Measurements from ENCODE around the gene IGLON5.
A peak's percentile ranks its signal among the peaks of the same experiment; 100 is the strongest.

The IGLON5 gene

DNA sequence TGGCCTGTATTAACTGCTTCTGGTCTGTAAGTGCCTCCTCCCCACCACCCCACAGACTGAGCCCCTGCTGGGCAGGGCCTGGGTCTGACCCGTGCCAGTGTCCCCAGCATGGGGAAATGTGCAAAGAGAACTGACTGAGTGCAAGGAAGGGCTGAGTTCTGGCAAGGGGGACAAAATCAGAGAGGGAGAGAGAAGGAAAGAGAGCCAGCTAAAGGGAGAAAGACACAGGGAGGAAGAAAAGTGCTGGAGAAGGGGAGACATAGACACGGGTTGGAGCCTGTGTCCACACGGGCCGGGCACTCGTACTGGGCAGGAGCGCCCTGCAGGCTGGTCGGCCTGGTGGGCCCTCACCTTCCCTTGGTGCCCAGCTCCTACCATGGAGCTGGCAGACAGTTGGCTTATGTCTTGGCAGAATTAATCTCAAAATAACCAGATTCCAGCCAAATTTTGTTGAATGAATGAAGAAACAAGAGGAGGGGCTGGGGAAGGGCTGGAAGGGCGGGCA lies 59.8 kb downstream of the IGLON5 start:
- no peak overlapping the region for H2BK5ac ChIP-seq (ENCODE audit: low read length)
- H2AFZ ChIP-seq (ENCODE audit: low read length): no peak overlapping the region
- H3K36me3 ChIP-seq (replicated peaks in 1 of 2; ENCODE audit: control insufficient read depth in 2 of 2, insufficient read depth in 2 of 2, low read length in 2 of 2): no peaks in the 10 kb centered on the region
- H3K4me2 ChIP-seq (ENCODE audit: insufficient read depth, low read length, poor library complexity, severe bottlenecking): no peak overlapping the region
- H3K9me3 ChIP-seq (replicated peaks in 1 of 2; ENCODE audit: control insufficient read depth in 2 of 2, insufficient read depth in 1 of 2, low read depth in 1 of 2, low read length in 2 of 2): no peaks in the 10 kb centered on the region
- H2BK120ac ChIP-seq (ENCODE audit: low read depth, low read length): no peak overlapping the region
- no peak overlapping the region for H4K91ac ChIP-seq (ENCODE audit: low read depth, low read length, poor library complexity)
- no peak overlapping the region for H3K18ac ChIP-seq (ENCODE audit: low read length)
- H3K4me1 ChIP-seq (ENCODE audit: control insufficient read depth in 2 of 2, insufficient read depth in 1 of 2, low read depth in 1 of 2, low read length in 2 of 2): peaks cover 6 to 8% of the 10 kb centered on the region in 2 donors
- peak overlapping the region; percentile 65 for H3K23ac ChIP-seq (ENCODE audit: low read depth, low read length, poor library complexity)
- no peak overlapping the region for H3K14ac ChIP-seq (ENCODE audit: low read length)
- peaks cover 0 to 23% (median 0%) of the 10 kb centered on the region in 3 experiments for H3K27me3 ChIP-seq (ENCODE audit: control insufficient read depth in 3 of 3, insufficient read depth in 3 of 3, low read depth in 1 of 3, low read length in 3 of 3)
- peaks cover 4% of the 10 kb centered on the region for H3K79me1 ChIP-seq (ENCODE audit: low read depth, low read length)
- H3K4me3 ChIP-seq (ENCODE audit: low read length in 2 of 2): no peak overlapping the region
- no CpG with 5 or more reads among the region's 8 CpGs for WGBS, 2 donors (ENCODE audit: extremely low coverage in 2 of 2, insufficient read length in 2 of 2, insufficient replicate concordance in 1 of 2)
- no peak overlapping the region for H3K9ac ChIP-seq (ENCODE audit: low read depth, low read length, poor library complexity)
- H4K8ac ChIP-seq (ENCODE audit: low read depth, low read length): no peak overlapping the region
- H2BK12ac ChIP-seq (ENCODE audit: low read length): peak overlapping the region; percentile 10
- peak overlapping the region; percentile 85 for H2BK15ac ChIP-seq (ENCODE audit: low read length)
- no peak for DNase-seq (ENCODE audit: low spot score)
- H2AK5ac ChIP-seq (ENCODE audit: low read depth, low read length): no peak overlapping the region
- H3K27ac ChIP-seq (replicated peaks; ENCODE audit: low read length): no peak overlapping the region
- no peak overlapping the region for H3K4ac ChIP-seq (ENCODE audit: low read length)

- Histone ChIP-seq H3K23ac (ENCODE audit: low read depth, low read length, poor library complexity) (no peak overlapping the region), H3K79me1 (ENCODE audit: low read depth, low read length) (peaks cover 2% of the 10 kb centered on the region), H3K4me3 (ENCODE audit: low read length in 2 of 2) (no peak overlapping the region), H3K4me1 (ENCODE audit: control insufficient read depth in 2 of 2, insufficient read depth in 1 of 2, low read depth in 1 of 2, low read length in 2 of 2) (peaks cover 6 to 8% of the 10 kb centered on the region in 2 donors), H2BK120ac (ENCODE audit: low read depth, low read length) (no peak overlapping the region), H2BK5ac (ENCODE audit: low read length) (peak overlapping the region; percentile 57), H2AK5ac (ENCODE audit: low read depth, low read length) (peak overlapping the region; percentile 92), H3K27me3 (ENCODE audit: control insufficient read depth in 3 of 3, insufficient read depth in 3 of 3, low read depth in 1 of 3, low read length in 3 of 3) (peaks cover 0 to 23% (median 0%) of the 10 kb centered on the region in 3 experiments), H3K18ac (ENCODE audit: low read length) (peak overlapping the region; percentile 3), H4K8ac (ENCODE audit: low read depth, low read length) (no peak overlapping the region), H2AFZ (ENCODE audit: low read length) (no peak overlapping the region), H3K9me3 (replicated peaks in 1 of 2; ENCODE audit: control insufficient read depth in 2 of 2, insufficient read depth in 1 of 2, low read depth in 1 of 2, low read length in 2 of 2) (no peaks in the 10 kb centered on the region), H3K14ac (ENCODE audit: low read length) (no peak overlapping the region), H3K36me3 (replicated peaks in 1 of 2; ENCODE audit: control insufficient read depth in 2 of 2, insufficient read depth in 2 of 2, low read length in 2 of 2) (no peaks in the 10 kb centered on the region), H3K4me2 (ENCODE audit: insufficient read depth, low read length, poor library complexity, severe bottlenecking) (no peak overlapping the region), H2BK15ac (ENCODE audit: low read length) (peak overlapping the region; percentile 85), H3K9ac (ENCODE audit: low read depth, low read length, poor library complexity) (peak overlapping the region; percentile 84), H2BK12ac (ENCODE audit: low read length) (peak overlapping the region; percentile 73), H4K91ac (ENCODE audit: low read depth, low read length, poor library complexity) (peak overlapping the region; percentile 57), H3K27ac (replicated peaks; ENCODE audit: low read length) (no peak overlapping the region), H3K4ac (ENCODE audit: low read length) (no peak overlapping the region)
- no CpG with 5 or more reads among the region's 18 CpGs for WGBS, 2 donors (ENCODE audit: extremely low coverage in 2 of 2, insufficient read length in 2 of 2, insufficient replicate concordance in 1 of 2)
- no peak for DNase-seq (ENCODE audit: low spot score)
Measured at GRCh38 chr19:51372021-51372648, 60.7 kb downstream of the IGLON5 start.

GRCh38 chr19:51372649-51373504 lies 61.4 kb downstream of the IGLON5 start, which contains the start of gene NKG7:
TSS of gene NKG7 (minus strand) at chr19:51372654. CDS start at chr19:51372535, 119 bp downstream.
- H3K4me3 ChIP-seq (ENCODE audit: low read length in 2 of 2): no peak within 1 kb of the TSS
- H2AFZ ChIP-seq (ENCODE audit: low read length): no peak within 1 kb of the TSS
- H3K18ac ChIP-seq (ENCODE audit: low read length): peak within 1 kb of the TSS; percentile 3
- no peak within 1 kb of the TSS for H2BK120ac ChIP-seq (ENCODE audit: low read depth, low read length)
- no peak within 1 kb of the TSS for H3K23ac ChIP-seq (ENCODE audit: low read depth, low read length, poor library complexity)
- H3K9ac ChIP-seq (ENCODE audit: low read depth, low read length, poor library complexity): peak within 1 kb of the TSS; percentile 84
- no peak within 1 kb of the TSS for H3K27ac ChIP-seq (replicated peaks; ENCODE audit: low read length)
- peaks cover under 1% of the 10 kb centered on the region for H3K79me1 ChIP-seq (ENCODE audit: low read depth, low read length)
- H2BK5ac ChIP-seq (ENCODE audit: low read length): peak within 1 kb of the TSS; percentile 57
- DNase-seq (ENCODE audit: low spot score): no peak
- H3K4me2 ChIP-seq (ENCODE audit: insufficient read depth, low read length, poor library complexity, severe bottlenecking): no peak within 1 kb of the TSS
- H2BK15ac ChIP-seq (ENCODE audit: low read length): peak within 1 kb of the TSS; percentile 85
- H4K8ac ChIP-seq (ENCODE audit: low read depth, low read length): no peak within 1 kb of the TSS
- WGBS, 2 donors (ENCODE audit: extremely low coverage in 2 of 2, insufficient read length in 2 of 2, insufficient replicate concordance in 1 of 2): no CpG with 5 or more reads among the region's 9 CpGs
- peak within 1 kb of the TSS; percentile 73 for H2BK12ac ChIP-seq (ENCODE audit: low read length)
- peak within 1 kb of the TSS; percentile 57 for H4K91ac ChIP-seq (ENCODE audit: low read depth, low read length, poor library complexity)
- H3K4ac ChIP-seq (ENCODE audit: low read length): no peak within 1 kb of the TSS
- peak within 1 kb of the TSS; percentile 92 for H2AK5ac ChIP-seq (ENCODE audit: low read depth, low read length)
- H3K9me3 ChIP-seq (replicated peaks in 1 of 2; ENCODE audit: control insufficient read depth in 2 of 2, insufficient read depth in 1 of 2, low read depth in 1 of 2, low read length in 2 of 2): no peaks in the 10 kb centered on the region
- no peak within 1 kb of the TSS for H3K14ac ChIP-seq (ENCODE audit: low read length)
- H3K27me3 ChIP-seq (ENCODE audit: control insufficient read depth in 3 of 3, insufficient read depth in 3 of 3, low read depth in 1 of 3, low read length in 3 of 3): peaks cover 0 to 23% (median 0%) of the 10 kb centered on the region in 3 experiments
- H3K4me1 ChIP-seq (ENCODE audit: control insufficient read depth in 2 of 2, insufficient read depth in 1 of 2, low read depth in 1 of 2, low read length in 2 of 2): peaks cover 6 to 8% of the 10 kb centered on the region in 2 donors
- H3K36me3 ChIP-seq (replicated peaks in 1 of 2; ENCODE audit: control insufficient read depth in 2 of 2, insufficient read depth in 2 of 2, low read length in 2 of 2): no peaks in the 10 kb centered on the region

All from neuronal stem cell (in vitro differentiated cells).